Measurements from ENCODE around the gene INO80D.

INO80D gene

DNA sequence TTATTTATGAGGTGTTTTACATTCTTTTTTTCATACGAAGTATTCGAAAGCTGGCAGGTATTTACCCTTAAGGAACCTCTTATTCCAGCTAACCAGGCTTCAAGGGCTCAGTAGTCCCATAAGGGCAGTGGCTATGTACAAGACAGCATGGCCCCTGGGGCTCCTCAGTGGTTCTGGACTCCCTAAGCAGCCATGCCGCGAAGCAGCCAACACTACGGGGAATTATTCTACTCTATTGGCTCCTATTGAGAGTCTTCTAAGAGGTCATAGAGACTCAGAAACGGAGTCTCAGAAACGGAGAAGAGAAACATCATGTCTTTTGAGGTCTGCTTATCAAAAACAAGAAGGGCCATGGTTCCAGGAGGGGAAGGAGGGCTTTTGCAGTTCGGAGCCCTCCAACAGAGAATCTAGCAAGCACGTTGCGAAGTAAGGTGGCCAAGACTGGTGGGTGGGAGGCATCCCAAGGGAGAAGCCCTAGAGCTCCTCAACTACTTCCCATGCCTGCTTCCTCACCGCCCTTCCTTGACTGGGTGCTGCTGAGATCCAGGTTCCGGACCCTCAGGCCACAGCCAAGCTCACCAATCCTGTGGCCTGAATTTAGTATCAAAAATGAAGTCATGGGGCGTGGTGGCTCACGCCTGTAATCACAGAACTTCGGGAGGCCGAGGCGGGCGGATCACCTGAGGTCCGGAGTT is 109.7 kb downstream of the INO80D start:
- Histone ChIP-seq H3K79me2 (ENCODE audit: insufficient read depth, low read length) (no peaks in the 10 kb centered on the region), H3K36me3 (ENCODE audit: insufficient read depth, low read length) (no peaks in the 10 kb centered on the region), H2AFZ (ENCODE audit: low read length) (no peak overlapping the region), H3F3A (ENCODE audit: insufficient read depth, low read length) (no peaks in the 10 kb centered on the region), H4K20me1 (ENCODE audit: insufficient read depth, low read length) (no peaks in the 10 kb centered on the region), H3K27me3 (ENCODE audit: insufficient read depth, low read length) (no peaks in the 10 kb centered on the region), H3K9ac (ENCODE audit: low read length) (no peak overlapping the region), H3K27ac (ENCODE audit: low read depth, low read length, poor library complexity, severe bottlenecking) (no peak overlapping the region), H3K9me2 (ENCODE audit: low read depth, low read length) (no peaks in the 10 kb centered on the region), H3K4me1 (ENCODE audit: insufficient read depth, low read length, severe bottlenecking) (no peaks in the 10 kb centered on the region), H3K9me3 (ENCODE audit: low read length) (no peaks in the 10 kb centered on the region), H3K4me3 (ENCODE audit: low read depth, low read length, poor library complexity, severe bottlenecking) (no peak overlapping the region), H3K4me2 (ENCODE audit: low read length) (no peak overlapping the region)
- TF ChIP-seq, protein P1, sequence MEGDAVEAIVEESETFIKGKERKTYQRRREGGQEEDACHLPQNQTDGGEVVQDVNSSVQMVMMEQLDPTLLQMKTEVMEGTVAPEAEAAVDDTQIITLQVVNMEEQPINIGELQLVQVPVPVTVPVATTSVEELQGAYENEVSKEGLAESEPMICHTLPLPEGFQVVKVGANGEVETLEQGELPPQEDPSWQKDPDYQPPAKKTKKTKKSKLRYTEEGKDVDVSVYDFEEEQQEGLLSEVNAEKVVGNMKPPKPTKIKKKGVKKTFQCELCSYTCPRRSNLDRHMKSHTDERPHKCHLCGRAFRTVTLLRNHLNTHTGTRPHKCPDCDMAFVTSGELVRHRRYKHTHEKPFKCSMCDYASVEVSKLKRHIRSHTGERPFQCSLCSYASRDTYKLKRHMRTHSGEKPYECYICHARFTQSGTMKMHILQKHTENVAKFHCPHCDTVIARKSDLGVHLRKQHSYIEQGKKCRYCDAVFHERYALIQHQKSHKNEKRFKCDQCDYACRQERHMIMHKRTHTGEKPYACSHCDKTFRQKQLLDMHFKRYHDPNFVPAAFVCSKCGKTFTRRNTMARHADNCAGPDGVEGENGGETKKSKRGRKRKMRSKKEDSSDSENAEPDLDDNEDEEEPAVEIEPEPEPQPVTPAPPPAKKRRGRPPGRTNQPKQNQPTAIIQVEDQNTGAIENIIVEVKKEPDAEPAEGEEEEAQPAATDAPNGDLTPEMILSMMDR (IDR thresholded peaks at IDR 0.05; ENCODE audit: low read length) = no peak
- no peak for TF ChIP-seq EZH2 (IDR thresholded peaks at IDR 0.05; ENCODE audit: borderline replicate concordance, low read length)

DNA sequence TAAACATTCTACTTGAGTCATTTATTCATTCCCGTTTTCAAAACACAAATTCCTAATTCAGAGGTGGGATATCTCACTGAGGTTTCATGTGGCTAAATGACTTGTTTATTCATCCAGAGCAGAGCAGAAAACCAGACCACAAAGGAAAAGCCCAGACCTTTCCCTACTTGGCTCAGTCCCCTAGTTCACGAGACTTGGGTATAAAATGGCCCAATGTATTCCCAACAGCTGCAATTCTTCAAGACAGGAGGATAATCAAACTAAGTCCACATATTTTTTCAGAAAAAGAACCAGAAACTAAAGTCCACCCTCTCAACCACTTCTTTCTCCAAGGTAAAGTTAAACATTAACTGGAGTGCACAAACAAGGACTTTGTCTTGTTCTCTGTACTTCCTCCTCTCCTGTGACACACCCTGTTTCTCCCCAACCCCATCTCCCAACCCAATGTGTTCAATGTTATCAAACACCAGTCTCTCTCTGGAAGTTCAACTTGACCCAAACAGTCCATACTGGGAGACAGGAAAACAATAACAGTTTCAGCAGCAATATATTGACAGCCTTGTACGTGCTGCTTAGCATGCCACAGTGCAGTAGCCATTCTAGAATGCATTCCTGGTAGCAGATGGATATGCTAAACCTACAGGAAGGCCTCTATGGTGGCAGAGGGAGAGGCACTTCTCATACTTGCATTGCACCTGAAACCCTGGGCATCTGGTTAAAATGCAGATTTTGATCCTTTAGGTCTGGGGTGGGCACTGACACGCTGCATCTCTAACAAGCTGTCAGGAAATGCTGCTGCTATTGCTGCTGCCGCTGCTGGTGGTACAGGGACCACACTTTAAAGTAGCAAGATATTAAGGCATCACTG is 110.7 kb downstream of the INO80D start:
- TF ChIP-seq, protein P1 (IDR thresholded peaks at IDR 0.05; ENCODE audit: low read length) = no peak
- no peak for TF ChIP-seq EZH2 (IDR thresholded peaks at IDR 0.05; ENCODE audit: borderline replicate concordance, low read length)
- Histone ChIP-seq H3F3A (ENCODE audit: insufficient read depth, low read length) (no peaks in the 10 kb centered on the region), H3K4me3 (ENCODE audit: low read depth, low read length, poor library complexity, severe bottlenecking) (no peak overlapping the region), H2AFZ (ENCODE audit: low read length) (no peak overlapping the region), H3K9me3 (ENCODE audit: low read length) (no peaks in the 10 kb centered on the region), H3K9ac (ENCODE audit: low read length) (no peak overlapping the region), H3K4me1 (ENCODE audit: insufficient read depth, low read length, severe bottlenecking) (no peaks in the 10 kb centered on the region), H3K9me2 (ENCODE audit: low read depth, low read length) (no peaks in the 10 kb centered on the region), H3K27ac (ENCODE audit: low read depth, low read length, poor library complexity, severe bottlenecking) (no peak overlapping the region), H3K36me3 (ENCODE audit: insufficient read depth, low read length) (no peaks in the 10 kb centered on the region), H3K79me2 (ENCODE audit: insufficient read depth, low read length) (no peaks in the 10 kb centered on the region), H3K27me3 (ENCODE audit: insufficient read depth, low read length) (no peaks in the 10 kb centered on the region), H3K4me2 (ENCODE audit: low read length) (no peak overlapping the region), H4K20me1 (ENCODE audit: insufficient read depth, low read length) (no peaks in the 10 kb centered on the region)

DNA sequence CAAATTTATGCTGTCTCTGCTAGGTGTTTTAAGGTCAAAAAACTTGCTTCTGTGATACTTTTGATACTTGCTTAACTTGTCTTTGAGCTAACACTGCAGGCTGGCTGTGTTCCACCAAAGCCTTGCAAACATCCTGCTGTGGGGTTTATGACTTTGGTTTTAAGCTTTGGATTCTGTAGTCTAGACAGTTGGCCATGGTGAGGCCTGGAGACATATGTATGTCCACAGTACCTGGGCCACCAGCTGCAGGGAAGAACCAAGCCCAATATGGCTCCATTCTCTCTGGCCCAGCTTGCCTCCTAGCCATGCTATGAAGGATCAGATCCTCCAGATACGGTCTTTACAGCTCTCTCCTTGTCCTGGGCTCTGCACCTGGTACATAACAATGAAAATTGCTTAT is 113.9 kb downstream of the INO80D start:
- TF ChIP-seq, protein P1 (IDR thresholded peaks at IDR 0.05; ENCODE audit: low read length) = no peak
- no peak for TF ChIP-seq EZH2 (IDR thresholded peaks at IDR 0.05; ENCODE audit: borderline replicate concordance, low read length)
- no peaks in the 10 kb centered on the region for H3K27me3 ChIP-seq (ENCODE audit: insufficient read depth, low read length)
- H4K20me1 ChIP-seq (ENCODE audit: insufficient read depth, low read length) = no peaks in the 10 kb centered on the region
- H3K9me2 ChIP-seq (ENCODE audit: low read depth, low read length) = no peaks in the 10 kb centered on the region
- H3K36me3 ChIP-seq (ENCODE audit: insufficient read depth, low read length) = no peaks in the 10 kb centered on the region
- H3K9ac ChIP-seq (ENCODE audit: low read length) = no peak overlapping the region
- no peak overlapping the region for H3K4me3 ChIP-seq (ENCODE audit: low read depth, low read length, poor library complexity, severe bottlenecking)
- H3K9me3 ChIP-seq (ENCODE audit: low read length) = no peaks in the 10 kb centered on the region
- H3K4me2 ChIP-seq (ENCODE audit: low read length) = no peak overlapping the region
- H3K27ac ChIP-seq (ENCODE audit: low read depth, low read length, poor library complexity, severe bottlenecking) = no peak overlapping the region
- H2AFZ ChIP-seq (ENCODE audit: low read length) = no peak overlapping the region
- H3K4me1 ChIP-seq (ENCODE audit: insufficient read depth, low read length, severe bottlenecking) = peaks cover 6% of the 10 kb centered on the region
- H3F3A ChIP-seq (ENCODE audit: insufficient read depth, low read length) = no peaks in the 10 kb centered on the region
- no peaks in the 10 kb centered on the region for H3K79me2 ChIP-seq (ENCODE audit: insufficient read depth, low read length)
